HG03139 (cell line): ENCODE measurements around the gene AKAP12.

ENCODE experiments used
- ATAC-seq: cut with Tn5 transposase; IDR thresholded peaks from one replicate; pipeline ENCODE4 v1.9.1; 2021; ENCODE audit not compliant: unreplicated experiment

Gene AKAP12

DNA sequence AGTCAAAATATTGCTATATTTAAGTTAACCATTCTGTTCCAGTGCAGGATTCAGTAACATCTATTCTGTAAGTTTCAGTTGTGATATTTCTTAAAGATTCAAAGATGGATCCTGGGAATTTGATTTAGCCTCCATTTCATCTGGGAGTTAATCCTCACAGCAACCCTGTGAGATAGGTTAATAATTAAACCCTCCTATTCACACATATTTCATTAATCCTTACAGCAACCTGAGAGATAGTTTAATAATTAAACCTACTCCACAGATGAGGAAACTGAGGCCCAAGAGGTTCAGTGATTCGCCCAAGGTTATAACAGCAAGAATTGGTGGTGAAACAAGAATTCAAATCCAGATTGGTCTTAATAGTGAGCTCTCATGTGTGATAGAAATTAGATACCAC, 162.5 kb downstream of the AKAP12 start:
- no peak for ATAC-seq

DNA sequence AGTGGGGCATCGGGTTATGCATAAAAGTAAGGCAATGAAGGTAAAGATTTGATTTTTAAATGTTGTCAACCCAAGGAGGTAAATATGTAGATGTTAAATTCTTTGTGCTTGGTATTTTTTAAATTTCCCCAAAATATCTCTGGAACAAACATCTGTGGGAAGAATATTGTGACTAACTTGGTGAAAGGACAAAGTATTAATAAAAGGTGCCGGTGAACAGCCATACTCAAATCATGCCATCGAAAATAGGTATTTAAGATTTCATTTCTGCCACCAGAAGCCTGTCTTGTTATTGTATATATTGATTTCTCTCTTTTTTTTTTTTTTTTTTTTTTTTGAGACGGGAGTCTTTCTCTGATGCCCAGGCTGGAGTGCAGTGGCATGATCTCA, 164.1 kb downstream of the AKAP12 start:
- no peak for ATAC-seq
